IMR-90 (cell line): ENCODE data around the gene OTUD5. TPM values are rescaled to one million over a fixed set of nuclear protein-coding genes. Genes with fewer than 3 reads are reported as not detected.

Experiments
- ATAC-seq: fragments of 200-7000 bp; cut with Tn5 transposase; 2 replicates; pipeline ENCODE4 v1.9.1; 2020; ENCODE audit warnings: low read depth, mild to moderate bottlenecking, moderate library complexity
- BruUV-seq: library from RNA; stranded (reverse); fragments of 400-500 nt; replicated peaks from 2 replicates; lab custom pipeline; 2021; lab: Mats Ljungman, UMichigan
- CTCF ChIA-PET: fragments of 300-600 bp; formaldehyde crosslinking; extraction: SDS; loops from one replicate; lab custom pipeline; 2021; ENCODE audit warnings: antibody characterized with exemption; lab: Yijun Ruan, JAX
- POLR2A ChIA-PET: fragments of 300-600 bp; sonication (Branson Sonifier 250); formaldehyde crosslinking; loops from one replicate; lab custom pipeline; 2022; ENCODE audit warnings: antibody characterized with exemption; ENCODE audit not compliant: unreplicated experiment; lab: Charles Lee
- DNase-seq: peaks from one replicate; pipeline ENCODE4 v3.0.0; 2013
- H2AFZ ChIP-seq: replicated peaks from 2 replicates; pipeline ENCODE3; 2013; ENCODE audit warnings: low read length, mild to moderate bottlenecking; ENCODE audit not compliant: poor library complexity
- H2AK5ac ChIP-seq: 2 replicates; pipeline ENCODE4 v1.6.1; 2013; ENCODE audit warnings: low read depth, low read length, inconsistent platforms
- H2AK9ac ChIP-seq: replicated peaks from 2 replicates; pipeline ENCODE3; 2013; ENCODE audit warnings: mild to moderate bottlenecking, low read depth, low read length, moderate library complexity; ENCODE audit not compliant: poor library complexity
- H2BK120ac ChIP-seq: 2 replicates; pipeline ENCODE4 v1.6.1; 2013; ENCODE audit warnings: low read depth, low read length, inconsistent platforms
- H2BK15ac ChIP-seq: 3 replicates; pipeline ENCODE4 v1.6.1; 2013; ENCODE audit warnings: low read depth, low read length, inconsistent platforms
- H2BK20ac ChIP-seq: 2 replicates; pipeline ENCODE4 v1.6.1; 2013; ENCODE audit warnings: low read depth, mild to moderate bottlenecking, inconsistent platforms, low read length, moderate library complexity
- H2BK5ac ChIP-seq: 2 replicates; pipeline ENCODE4 v1.6.1; 2013; ENCODE audit warnings: mild to moderate bottlenecking, low read depth, low read length, inconsistent platforms; ENCODE audit not compliant: poor library complexity, severe bottlenecking
- H3K14ac ChIP-seq: replicated peaks from 2 replicates; pipeline ENCODE4 v1.6.1; 2013; ENCODE audit warnings: low read depth, low read length, inconsistent platforms
- H3K18ac ChIP-seq: 2 replicates; pipeline ENCODE4 v1.6.1; 2013; ENCODE audit warnings: low read depth, low read length, control low read depth
- H3K23ac ChIP-seq: 2 replicates; pipeline ENCODE4 v1.6.1; 2013; ENCODE audit warnings: low read depth, low read length, inconsistent platforms
- H3K27ac ChIP-seq: 2 replicates; pipeline ENCODE4 v1.5.1; 2013; ENCODE audit warnings: mild to moderate bottlenecking, control low read depth, low read length; ENCODE audit not compliant: insufficient read depth
- H3K27me3 ChIP-seq: 2 replicates; pipeline ENCODE4 v1.6.1; 2013; ENCODE audit warnings: low read length; ENCODE audit not compliant: control insufficient read depth, insufficient read depth
- H3K36me3 ChIP-seq: 2 replicates; pipeline ENCODE4 v1.6.1; 2013; ENCODE audit warnings: low read length, mixed read lengths; ENCODE audit not compliant: control insufficient read depth, insufficient read depth
- H3K4ac ChIP-seq: 2 replicates; pipeline ENCODE4 v1.6.1; 2013; ENCODE audit warnings: low read depth, low read length, inconsistent platforms
- H3K4me1 ChIP-seq: 2 replicates; pipeline ENCODE4 v1.6.1; 2013; ENCODE audit warnings: low read length, mixed read lengths; ENCODE audit not compliant: control insufficient read depth, insufficient read depth
- H3K4me2 ChIP-seq: 2 replicates; pipeline ENCODE4 v1.6.1; 2013; ENCODE audit warnings: low read depth, mild to moderate bottlenecking, control low read depth, low read length, moderate library complexity
- H3K4me3 ChIP-seq: 2 replicates; pipeline ENCODE4 v1.5.1; 2013; ENCODE audit warnings: low read depth, mild to moderate bottlenecking, control low read depth, low read length, moderate library complexity; ENCODE audit not compliant: insufficient read depth
- H3K56ac ChIP-seq: 2 replicates; pipeline ENCODE4 v1.6.1; 2013; ENCODE audit warnings: low read length, inconsistent platforms; ENCODE audit not compliant: insufficient read depth; ENCODE audit errors: extremely low read depth
- H3K79me1 ChIP-seq, 2 experiments: 2 replicates each; pipeline ENCODE4 v1.6.1; 2013; ENCODE audit warnings: low read length in 2 of 2, inconsistent platforms in 1 of 2, low read depth in 1 of 2
- H3K9ac ChIP-seq: 2 replicates; pipeline ENCODE4 v1.6.1; 2013; ENCODE audit warnings: low read depth, low read length, control low read depth
- H3K9me1 ChIP-seq: 2 replicates; pipeline ENCODE4 v1.6.1; 2013; ENCODE audit warnings: low read length, inconsistent platforms; ENCODE audit not compliant: insufficient read depth
- H3K9me3 ChIP-seq: 2 replicates; pipeline ENCODE4 v1.6.1; 2013; ENCODE audit warnings: low read length; ENCODE audit not compliant: control insufficient read depth, insufficient read depth
- H4K20me1 ChIP-seq: 2 replicates; pipeline ENCODE4 v1.6.1; 2013; ENCODE audit warnings: low read length, inconsistent platforms; ENCODE audit not compliant: insufficient read depth
- H4K5ac ChIP-seq: 2 replicates; pipeline ENCODE4 v1.6.1; 2013; ENCODE audit warnings: mild to moderate bottlenecking, low read depth, low read length, control low read depth
- H4K8ac ChIP-seq, 2 experiments: 2 replicates each; pipeline ENCODE4 v1.6.1; 2013; ENCODE audit warnings: low read depth in 2 of 2, low read length in 2 of 2, control low read depth in 1 of 2, inconsistent platforms in 1 of 2
- H4K91ac ChIP-seq: 2 replicates; pipeline ENCODE4 v1.6.1; 2013; ENCODE audit warnings: low read depth, low read length, inconsistent platforms; ENCODE audit not compliant: insufficient read depth
- BHLHE40 ChIP-seq: fragments of 150-350 bp; IDR thresholded peaks from 2 replicates; pipeline ENCODE4 v1.6.1; 2016; ENCODE audit warnings: mild to moderate bottlenecking, low read depth, low read length
- CEBPB ChIP-seq: IDR thresholded peaks from 2 replicates; pipeline ENCODE4 v1.6.1; 2012; ENCODE audit warnings: low read depth, low read length, improper control_type of control experiment
- CHD1 ChIP-seq: IDR thresholded peaks from 2 replicates; pipeline ENCODE4 v1.6.1; 2012; ENCODE audit warnings: low read depth, low read length, improper control_type of control experiment
- FOS ChIP-seq: fragments of 150-350 bp; IDR thresholded peaks from 2 replicates; pipeline ENCODE4 v1.6.1; 2016; ENCODE audit warnings: low read depth, low read length
- MAFK ChIP-seq: IDR thresholded peaks from 2 replicates; pipeline ENCODE4 v1.6.1; 2012; ENCODE audit warnings: low read depth, low read length, improper control_type of control experiment
- MAZ ChIP-seq: IDR thresholded peaks from 2 replicates; pipeline ENCODE4 v1.6.1; 2012; ENCODE audit warnings: low read depth, mild to moderate bottlenecking, low read length, improper control_type of control experiment, moderate library complexity, borderline replicate concordance
- MXI1 ChIP-seq: IDR thresholded peaks from 2 replicates; pipeline ENCODE4 v1.6.1; 2012; ENCODE audit warnings: low read depth, mild to moderate bottlenecking, low read length, moderate library complexity, borderline replicate concordance
- NFE2L2 ChIP-seq: fragments of 150-350 bp; IDR thresholded peaks from 2 replicates; pipeline ENCODE4 v1.6.1; 2016; ENCODE audit warnings: low read depth, mild to moderate bottlenecking, low read length
- POLR2A ChIP-seq: IDR thresholded peaks from 2 replicates; pipeline ENCODE4 v1.6.1; 2012; ENCODE audit warnings: mild to moderate bottlenecking, low read depth, low read length
- RAD21 ChIP-seq: IDR thresholded peaks from 2 replicates; pipeline ENCODE4 v1.6.1; 2012; ENCODE audit warnings: low read length, improper control_type of control experiment
- RCOR1 ChIP-seq: IDR thresholded peaks from 2 replicates; pipeline ENCODE4 v1.6.1; 2012; ENCODE audit warnings: mild to moderate bottlenecking, low read length, improper control_type of control experiment; ENCODE audit not compliant: insufficient replicate concordance
- RFX5 ChIP-seq: IDR thresholded peaks from 2 replicates; pipeline ENCODE4 v1.8.0; 2012; ENCODE audit warnings: low read depth, mild to moderate bottlenecking, low read length, moderate library complexity
- SMC3 ChIP-seq: fragments of 150-350 bp; IDR thresholded peaks from 2 replicates; pipeline ENCODE4 v1.6.1; 2016; ENCODE audit warnings: low read depth, mild to moderate bottlenecking, antibody characterized with exemption, low read length, moderate library complexity
- WGBS, 2 experiments: methylation state at CpG; one replicate each; pipeline versions ENCODE4 v1.1.5 to v1.1.7; 2013; ENCODE audit warnings: missing lambda C conversion rate in 2 of 2; ENCODE audit not compliant: insufficient read length in 1 of 2; ENCODE audit errors: extremely low coverage in 2 of 2; 5-methylcytosine and 5-hydroxymethylcytosine counted together
- dilution Hi-C: fragments of 300-500 bp; cut with HindIII; formaldehyde crosslinking; loops from one replicate; pipeline ENCODE4 v1.14.3; 2018; ENCODE audit warnings: low sequenced_read_pairs; ENCODE audit not compliant: unreplicated experiment
- in situ Hi-C: fragments of 300-500 bp; cut with MboI; formaldehyde crosslinking; loops from 3 replicates; pipeline ENCODE4 v1.14.3; 2019; ENCODE audit warnings: low sequenced_read_pairs, inconsistent platforms, mixed read lengths
- intact Hi-C: fragments of 100-400 bp; cut with micrococcal nuclease; formaldehyde crosslinking; loops from 2 replicates; pipeline ENCODE4 v1.10.0; 2022
- polyA plus RNA-seq, 3 experiments: library from polyadenylated mRNA; depleted of rRNA; stranded (reverse); fragments of >200 nt; gene quantifications; 2 replicates each; pipeline ENCODE4 v1.2.3, GENCODE V29; 2012; ENCODE audit warnings: low replicate concordance in 1 of 3
- total RNA-seq: library from RNA; depleted of rRNA; stranded (reverse); fragments of >200 nt; gene quantifications from 2 replicates; pipeline ENCODE4 v1.2.3, GENCODE V29; 2012
- TF ChIP-seq, protein P1 (sequence below): fragments of 150-350 bp; IDR thresholded peaks from 2 replicates; pipeline ENCODE4 v1.6.1; 2017; ENCODE audit warnings: mild to moderate bottlenecking, antibody characterized with exemption, low read length, low read depth
- TF ChIP-seq, protein P2 (sequence below): conservative IDR thresholded peaks from 2 replicates; pipeline ENCODE4 v1.5.1; 2012; ENCODE audit warnings: mild to moderate bottlenecking, low read depth, low read length, improper control_type of control experiment
- TF ChIP-seq, protein P3 (sequence below): fragments of 150-350 bp; IDR thresholded peaks from 2 replicates; pipeline ENCODE4 v1.6.1; 2016; ENCODE audit warnings: low read depth, mild to moderate bottlenecking, low read length, moderate library complexity, borderline replicate concordance

Gene OTUD5
- total and polyA plus RNA-seq, 2 of the 4 experiments (the other 2 are of a cell fraction) = 30.6 to 50.4 TPM

DNA sequence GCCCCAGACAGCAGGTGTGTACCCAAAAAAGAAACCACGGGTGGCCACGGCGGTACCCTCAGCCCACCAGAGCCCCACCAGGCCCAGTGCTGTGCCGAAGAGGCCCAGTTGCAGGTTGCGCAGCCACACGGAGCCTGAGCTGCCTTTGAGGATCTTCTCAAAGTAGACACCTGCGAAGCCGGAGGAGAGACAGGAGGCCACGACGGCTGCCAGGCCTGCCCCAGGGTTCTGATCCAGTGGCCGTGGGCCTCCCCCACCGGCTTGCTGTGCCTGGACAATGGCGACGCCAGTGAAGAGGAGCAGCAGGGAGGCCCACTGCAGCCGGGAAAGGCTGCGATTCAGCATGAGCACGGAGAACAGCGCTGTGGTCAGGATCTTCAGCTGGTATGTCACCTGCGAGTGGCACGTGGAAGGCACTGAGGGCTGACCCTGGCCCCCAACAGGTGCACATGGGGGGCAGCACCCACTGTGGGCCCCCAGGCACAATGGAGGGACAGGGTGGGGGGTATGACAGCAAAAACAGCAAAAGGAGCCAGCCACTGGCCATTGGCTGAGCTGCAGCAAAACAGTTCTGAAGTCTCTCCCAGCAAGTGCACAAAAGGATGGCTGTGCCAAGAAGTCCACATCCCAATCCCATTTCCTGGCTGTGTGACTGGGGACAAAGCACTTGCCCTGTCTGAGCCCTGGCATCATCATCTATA lies 52.2 kb downstream of the OTUD5 start:
- Histone ChIP-seq H4K8ac (no peak overlapping the region), H3K18ac (no peak overlapping the region), H3K23ac (no peak overlapping the region), H3K56ac (no peak overlapping the region), H3K9ac (no peak overlapping the region), H2BK5ac (no peak overlapping the region), H3K4me3 (no peak overlapping the region), H2AK9ac (no peak overlapping the region), H2BK20ac (no peak overlapping the region), H3K27ac (no peak overlapping the region), H3K36me3 (peaks cover 25% of the 10 kb centered on the region), H3K4me1 (0 out of 2 replicates have a peak, but pooled peaks cover 1% of the 10 kb centered on the region), H3K4me2 (no peak overlapping the region), H3K14ac (no peak overlapping the region), H4K91ac (no peak overlapping the region), H3K27me3 (no peaks in the 10 kb centered on the region), H2BK120ac (no peak overlapping the region), H3K9me1 (peaks cover 3% of the 10 kb centered on the region; the same call in 1 of the 2 replicates), H2BK15ac (no peak overlapping the region), H2AFZ (no peak overlapping the region), H4K5ac (no peak overlapping the region), H3K79me1 (peaks cover 0 to 16% of the 10 kb centered on the region in 2 experiments; a peak in 3 of 4 replicates), H2AK5ac (no peak overlapping the region), H3K9me3 (no peaks in the 10 kb centered on the region; the same call in 1 of the 2 replicates), H4K20me1 (peaks cover 2% of the 10 kb centered on the region), H3K4ac (no peak overlapping the region)
- dilution Hi-C loops (no loop called here), in situ Hi-C loops (no loop called here), intact Hi-C loops (no loop called here)
- POLR2A ChIA-PET = no interaction called here
- DNase-seq = no peak
- 82% methylated on average over 10 of the region's 20 CpGs; no CpG with 5 or more reads in 1 of the 2 experiments for WGBS, 2 experiments
- CTCF ChIA-PET = no interaction called here
- no peak for ATAC-seq
- TF ChIP-seq BHLHE40 (no peak), MAFK (no peak), SMC3 (no peak), RFX5 (no peak), MAZ (no peak), RCOR1 (no peak), MXI1 (no peak), NFE2L2 (no peak), POLR2A (no peak), CEBPB (no peak), FOS (no peak), CHD1 (no peak), RAD21 (no peak)
- TF ChIP-seq, protein P1, sequence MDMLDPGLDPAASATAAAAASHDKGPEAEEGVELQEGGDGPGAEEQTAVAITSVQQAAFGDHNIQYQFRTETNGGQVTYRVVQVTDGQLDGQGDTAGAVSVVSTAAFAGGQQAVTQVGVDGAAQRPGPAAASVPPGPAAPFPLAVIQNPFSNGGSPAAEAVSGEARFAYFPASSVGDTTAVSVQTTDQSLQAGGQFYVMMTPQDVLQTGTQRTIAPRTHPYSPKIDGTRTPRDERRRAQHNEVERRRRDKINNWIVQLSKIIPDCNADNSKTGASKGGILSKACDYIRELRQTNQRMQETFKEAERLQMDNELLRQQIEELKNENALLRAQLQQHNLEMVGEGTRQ = no peak
- TF ChIP-seq, protein P2, sequence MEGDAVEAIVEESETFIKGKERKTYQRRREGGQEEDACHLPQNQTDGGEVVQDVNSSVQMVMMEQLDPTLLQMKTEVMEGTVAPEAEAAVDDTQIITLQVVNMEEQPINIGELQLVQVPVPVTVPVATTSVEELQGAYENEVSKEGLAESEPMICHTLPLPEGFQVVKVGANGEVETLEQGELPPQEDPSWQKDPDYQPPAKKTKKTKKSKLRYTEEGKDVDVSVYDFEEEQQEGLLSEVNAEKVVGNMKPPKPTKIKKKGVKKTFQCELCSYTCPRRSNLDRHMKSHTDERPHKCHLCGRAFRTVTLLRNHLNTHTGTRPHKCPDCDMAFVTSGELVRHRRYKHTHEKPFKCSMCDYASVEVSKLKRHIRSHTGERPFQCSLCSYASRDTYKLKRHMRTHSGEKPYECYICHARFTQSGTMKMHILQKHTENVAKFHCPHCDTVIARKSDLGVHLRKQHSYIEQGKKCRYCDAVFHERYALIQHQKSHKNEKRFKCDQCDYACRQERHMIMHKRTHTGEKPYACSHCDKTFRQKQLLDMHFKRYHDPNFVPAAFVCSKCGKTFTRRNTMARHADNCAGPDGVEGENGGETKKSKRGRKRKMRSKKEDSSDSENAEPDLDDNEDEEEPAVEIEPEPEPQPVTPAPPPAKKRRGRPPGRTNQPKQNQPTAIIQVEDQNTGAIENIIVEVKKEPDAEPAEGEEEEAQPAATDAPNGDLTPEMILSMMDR = no peak
- TF ChIP-seq, protein P3, sequence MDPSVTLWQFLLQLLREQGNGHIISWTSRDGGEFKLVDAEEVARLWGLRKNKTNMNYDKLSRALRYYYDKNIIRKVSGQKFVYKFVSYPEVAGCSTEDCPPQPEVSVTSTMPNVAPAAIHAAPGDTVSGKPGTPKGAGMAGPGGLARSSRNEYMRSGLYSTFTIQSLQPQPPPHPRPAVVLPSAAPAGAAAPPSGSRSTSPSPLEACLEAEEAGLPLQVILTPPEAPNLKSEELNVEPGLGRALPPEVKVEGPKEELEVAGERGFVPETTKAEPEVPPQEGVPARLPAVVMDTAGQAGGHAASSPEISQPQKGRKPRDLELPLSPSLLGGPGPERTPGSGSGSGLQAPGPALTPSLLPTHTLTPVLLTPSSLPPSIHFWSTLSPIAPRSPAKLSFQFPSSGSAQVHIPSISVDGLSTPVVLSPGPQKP = no peak
- BruUV-seq = no TSS peak
